H1 (cell line): ENCODE data around the gene ENTPD8. TPM values are rescaled to one million over a fixed set of nuclear protein-coding genes. Genes with fewer than 3 reads are reported as not detected.
A peak's percentile ranks its signal among the peaks of the same experiment; 100 is the strongest.

Source experiments
- CTCF ChIA-PET: fragments of 300-600 bp; sonication (Branson Sonifier 250); formaldehyde crosslinking; loops from one replicate; lab custom pipeline; 2021; ENCODE audit not compliant: partially characterized antibody; lab: Charles Lee
- POLR2A ChIA-PET: fragments of 300-600 bp; sonication (Branson Sonifier 250); formaldehyde crosslinking; loops from one replicate; lab custom pipeline; 2021; ENCODE audit warnings: inconsistent platforms; ENCODE audit not compliant: partially characterized antibody; lab: Charles Lee
- DNase-seq, 2 experiments: peaks; one replicate each; pipeline versions ENCODE4 v3.0.0 to v3.0.0-alpha.2; 2010 to 2022; ENCODE audit warnings: low spot score in 2 of 2, low read depth in 1 of 2, mixed read lengths in 1 of 2
- FAIRE-seq: peaks from 2 replicates; lab custom pipeline; 2011; peaks lifted over from hg19 to GRCh38; lab: Jason Lieb, UNC
- H2AFZ ChIP-seq: 2 replicates; pipeline ENCODE4 v1.8.1; 2012; ENCODE audit warnings: low read length, inconsistent platforms
- H2AK5ac ChIP-seq: 2 replicates; pipeline ENCODE4 v1.6.1; 2013; ENCODE audit warnings: low read depth, low read length
- H2BK120ac ChIP-seq: replicated peaks from 2 replicates; pipeline ENCODE3; 2013; ENCODE audit warnings: low read depth, low read length, inconsistent platforms
- H2BK12ac ChIP-seq: 2 replicates; pipeline ENCODE4 v1.6.1; 2013; ENCODE audit warnings: low read depth, low read length
- H2BK15ac ChIP-seq: 2 replicates; pipeline ENCODE4 v1.6.1; 2013; ENCODE audit warnings: low read length
- H2BK20ac ChIP-seq: 2 replicates; pipeline ENCODE4 v1.6.1; 2013; ENCODE audit warnings: low read length
- H2BK5ac ChIP-seq: 2 replicates; pipeline ENCODE4 v1.6.1; 2013; ENCODE audit warnings: low read depth, low read length
- H3K14ac ChIP-seq: 2 replicates; pipeline ENCODE4 v1.6.1; 2013; ENCODE audit warnings: inconsistent platforms; ENCODE audit not compliant: insufficient read length
- H3K18ac ChIP-seq: 2 replicates; pipeline ENCODE4 v1.6.1; 2013; ENCODE audit warnings: low read length; ENCODE audit errors: extremely low read depth
- H3K23ac ChIP-seq: 2 replicates; pipeline ENCODE4 v1.6.1; 2013; ENCODE audit warnings: inconsistent platforms; ENCODE audit not compliant: insufficient read length
- H3K23me2 ChIP-seq: 2 replicates; pipeline ENCODE4 v1.6.1; 2013; ENCODE audit warnings: low read depth, low read length
- H3K27ac ChIP-seq: 2 replicates; pipeline ENCODE4 v1.6.1; 2011; ENCODE audit warnings: low read depth, low read length, inconsistent platforms
- H3K27me3 ChIP-seq, 4 experiments: replicated peaks in 1 of 4; 1 replicate in 1 of 4; 2 replicates in 3 of 4; pipeline versions ENCODE4 v1.6.1 to v1.8.1; 2011 to 2013; ENCODE audit warnings: low read length in 3 of 4, mild to moderate bottlenecking in 3 of 4, inconsistent platforms in 2 of 4, mixed read lengths in 2 of 4, moderate library complexity in 1 of 4; ENCODE audit not compliant: control insufficient read depth in 3 of 4, insufficient read depth in 3 of 4; ENCODE audit errors: extremely low read depth in 1 of 4
- H3K36me3 ChIP-seq, 4 experiments: 2 replicates each; pipeline versions ENCODE4 v1.6.1 to v1.8.1; 2011 to 2013; ENCODE audit warnings: mild to moderate bottlenecking in 4 of 4, low read length in 3 of 4, moderate library complexity in 2 of 4, control low read depth in 1 of 4, inconsistent platforms in 1 of 4; ENCODE audit not compliant: insufficient read depth in 4 of 4, control insufficient read depth in 2 of 4
- H3K4ac ChIP-seq: replicated peaks from 2 replicates; pipeline ENCODE3; 2013; ENCODE audit warnings: low read length, low read depth, mixed read lengths, inconsistent platforms; ENCODE audit not compliant: insufficient read length
- H3K4me1 ChIP-seq, 4 experiments: replicated peaks in 1 of 4; 1 replicate in 1 of 4; 2 replicates in 3 of 4; pipeline versions ENCODE4 v1.6.1 to v1.8.1; 2011 to 2013; ENCODE audit warnings: low read length in 3 of 4, inconsistent platforms in 2 of 4, mixed read lengths in 1 of 4; ENCODE audit not compliant: insufficient read depth in 4 of 4, control insufficient read depth in 3 of 4
- H3K4me2 ChIP-seq, 2 experiments: 2 replicates each; pipeline versions ENCODE4 v1.6.1 to v1.8.1; 2011 to 2013; ENCODE audit warnings: low read depth in 2 of 2, low read length in 2 of 2, control low read depth in 1 of 2, inconsistent platforms in 1 of 2, mild to moderate bottlenecking in 1 of 2; ENCODE audit not compliant: insufficient read depth in 1 of 2
- H3K4me3 ChIP-seq, 4 experiments: fragments of 200-600, 300-600 bp in 1 of 4; sonication (generic), shearing (Covaris generic), sonication (Bioruptor Twin) in 1 of 4; 2 replicates each; pipeline versions ENCODE4 v1.5.1 to v1.8.1; 2011 to 2016; ENCODE audit warnings: low read length in 4 of 4, low read depth in 3 of 4, control low read depth in 2 of 4, inconsistent platforms in 2 of 4, mild to moderate bottlenecking in 2 of 4, mixed read lengths in 1 of 4, moderate library complexity in 1 of 4; ENCODE audit not compliant: insufficient read depth in 2 of 4; ENCODE audit errors: extremely low read depth in 1 of 4
- H3K56ac ChIP-seq: replicated peaks from 2 replicates; pipeline ENCODE3; 2013; ENCODE audit warnings: low read depth, mild to moderate bottlenecking, mixed read lengths, low read length, inconsistent platforms; ENCODE audit not compliant: insufficient read length
- H3K79me1 ChIP-seq: 2 replicates; pipeline ENCODE4 v1.6.1; 2013; ENCODE audit warnings: low read depth, low read length, control low read depth
- H3K79me2 ChIP-seq, 2 experiments: 2 replicates each; pipeline versions ENCODE4 v1.6.1 to v1.8.1; 2012 to 2013; ENCODE audit warnings: low read length in 2 of 2, mild to moderate bottlenecking in 2 of 2, inconsistent platforms in 1 of 2; ENCODE audit not compliant: insufficient read depth in 2 of 2, control insufficient read depth in 1 of 2
- H3K9ac ChIP-seq, 4 experiments: replicated peaks in 1 of 4; 1 replicate in 1 of 4; 2 replicates in 3 of 4; pipeline versions ENCODE4 v1.6.1 to v1.8.1; 2011 to 2013; ENCODE audit warnings: low read depth in 3 of 4, low read length in 3 of 4, control low read depth in 2 of 4, mild to moderate bottlenecking in 2 of 4, moderate library complexity in 2 of 4, inconsistent platforms in 1 of 4; ENCODE audit errors: extremely low read depth in 1 of 4
- H3K9me3 ChIP-seq, 2 experiments: 2 replicates each; pipeline versions ENCODE4 v1.6.1 to v1.8.1; 2012 to 2013; ENCODE audit warnings: mild to moderate bottlenecking in 2 of 2, moderate library complexity in 2 of 2, control low read depth in 1 of 2, inconsistent platforms in 1 of 2, low read depth in 1 of 2, low read length in 1 of 2, mixed read lengths in 1 of 2; ENCODE audit not compliant: insufficient read depth in 2 of 2
- H4K20me1 ChIP-seq, 2 experiments: replicated peaks in 1 of 2; 2 replicates each; pipeline versions ENCODE3 to v1.8.1; 2011 to 2013; ENCODE audit warnings: inconsistent platforms in 2 of 2, low read length in 2 of 2, mild to moderate bottlenecking in 1 of 2; ENCODE audit not compliant: insufficient read depth in 2 of 2, control insufficient read depth in 1 of 2
- H4K5ac ChIP-seq: 2 replicates; pipeline ENCODE4 v1.6.1; 2013; ENCODE audit warnings: low read length, low read depth, mixed read lengths, inconsistent platforms; ENCODE audit not compliant: insufficient read length
- H4K8ac ChIP-seq: 2 replicates; pipeline ENCODE4 v1.8.0; 2013; ENCODE audit warnings: mild to moderate bottlenecking, moderate library complexity, low read length, inconsistent platforms; ENCODE audit not compliant: insufficient read depth; ENCODE audit errors: extremely low read depth
- H4K91ac ChIP-seq: replicated peaks from 2 replicates; pipeline ENCODE3; 2013; ENCODE audit warnings: low read length, mixed read lengths, inconsistent platforms; ENCODE audit not compliant: insufficient read length
- ATF3 ChIP-seq: IDR thresholded peaks from 2 replicates; pipeline ENCODE4 v1.6.1; 2011; ENCODE audit warnings: low read depth, mild to moderate bottlenecking, low read length; ENCODE audit not compliant: insufficient read depth
- BACH1 ChIP-seq: IDR thresholded peaks from 2 replicates; pipeline ENCODE4 v1.6.1; 2012; ENCODE audit warnings: low read length, improper control_type of control experiment
- CHD2 ChIP-seq: IDR thresholded peaks from 2 replicates; pipeline ENCODE4 v1.6.1; 2012; ENCODE audit warnings: low read length, improper control_type of control experiment
- FOSL1 ChIP-seq: IDR thresholded peaks from 2 replicates; pipeline ENCODE4 v1.6.1; 2011; ENCODE audit warnings: mild to moderate bottlenecking, low read depth, low read length, moderate library complexity; ENCODE audit not compliant: insufficient read depth
- KDM4A ChIP-seq: IDR thresholded peaks from one replicate; pipeline ENCODE4 v1.7.1; 2012; ENCODE audit warnings: low read depth, mild to moderate bottlenecking, moderate library complexity, low read length, inconsistent platforms; ENCODE audit not compliant: severe bottlenecking
- MAFK ChIP-seq: IDR thresholded peaks from 2 replicates; pipeline ENCODE4 v1.6.1; 2012; ENCODE audit warnings: low read depth, mild to moderate bottlenecking, improper control_type of control experiment, low read length
- MAX ChIP-seq: IDR thresholded peaks from 2 replicates; pipeline ENCODE4 v1.6.1; 2012; ENCODE audit warnings: inconsistent platforms
- PHF8 ChIP-seq: fragments of 200-600 bp; sonication (generic); conservative IDR thresholded peaks from 2 replicates; pipeline ENCODE4 v1.7.1; 2012; ENCODE audit warnings: low read depth, mild to moderate bottlenecking, inconsistent platforms, low read length, moderate library complexity
- SP1 ChIP-seq: IDR thresholded peaks from 2 replicates; pipeline ENCODE4 v1.6.1; 2011; ENCODE audit warnings: low read depth, low read length
- SRF ChIP-seq: IDR thresholded peaks from 2 replicates; pipeline ENCODE4 v1.6.1; 2011; ENCODE audit warnings: mild to moderate bottlenecking, low read depth, low read length, moderate library complexity
- TAF7 ChIP-seq: optimal IDR thresholded peaks from 2 replicates; pipeline ENCODE3; 2011; ENCODE audit warnings: low read depth, mild to moderate bottlenecking, inconsistent platforms, low read length, moderate library complexity, borderline replicate concordance
- WGBS, 2 experiments: shearing (Covaris generic) in 1 of 2; methylation state at CpG; one replicate each; pipeline versions ENCODE4 v1.1.6 to v1.1.7; 2013 to 2015; ENCODE audit warnings: low lambda C conversion rate in 2 of 2, mixed read lengths in 2 of 2, inconsistent platforms in 1 of 2, low coverage in 1 of 2, missing lambda C conversion rate in 1 of 2; ENCODE audit not compliant: insufficient replicate concordance in 2 of 2, insufficient coverage in 1 of 2, insufficient read length in 1 of 2; ENCODE audit errors: extremely low coverage in 1 of 2, missing lambda C conversion rate in 1 of 2; 5-methylcytosine and 5-hydroxymethylcytosine counted together
- polyA plus RNA-seq, 7 experiments: library from polyadenylated mRNA; depleted of rRNA in 3 of 7; stranded (reverse) in 5 of 7; unstranded in 2 of 7; fragments of >200 nt in 5 of 7; fragments of 200-250 nt in 2 of 7; gene quantifications; 1 replicate in 5 of 7; 2 replicates in 1 of 7; 4 replicates in 1 of 7; pipeline versions ENCODE4 v1.2.1 to v1.2.3, GENCODE V29; 2011 to 2013; ENCODE audit warnings: missing spikeins in 2 of 7, mixed read lengths in 2 of 7
- total RNA-seq: library from RNA; stranded (reverse); fragmentation: NEBNext Ultra II Directional; extraction: Animal tissue kit (Norgen Biotek cat#: 25700); gene quantifications from 2 replicates; pipeline ENCODE4 v1.2.1, GENCODE V29; 2021

The ENTPD8 gene
- total and polyA plus RNA-seq, 2 of the 8 experiments (the other 6 are each of a cell fraction or from before 2014, with no cell fraction given) = 0.48 to 0.51 TPM

- peak overlapping the region; percentile 50 to 64 for H3K4me2 ChIP-seq
- H3K18ac ChIP-seq = no peak overlapping the region
- H3K9ac ChIP-seq = no peak overlapping the region
- H3K4me1 ChIP-seq = peaks cover 0 to 7% (median 2%) of the 10 kb centered on the region in 4 experiments; a peak in 6 of 7 replicates
- no peak overlapping the region for H3K27ac ChIP-seq
- DNase-seq = peak; percentile 27 to 92
- H2BK120ac ChIP-seq = no peak overlapping the region
- no peak overlapping the region for H2BK20ac ChIP-seq
- peak overlapping the region; percentile 19 to 56 (median 35); a peak in 7 of 8 replicates for H3K4me3 ChIP-seq
- H3K23me2 ChIP-seq = peaks cover 6% of the 10 kb centered on the region; the same call in 1 of the 2 replicates
- no peak overlapping the region for H2BK5ac ChIP-seq
- H3K27me3 ChIP-seq = peaks cover 0 to 3% (median under 1%) of the 10 kb centered on the region in 4 experiments; a peak in 2 of 7 replicates
- CTCF ChIA-PET = interaction anchor here (1.0 to 1.7 kb wide), 3 partner anchors 10 to 110 kb away, joined by 3 to 5 read pairs (median 4); no protein-coding TSS in a partner anchor
- no peaks in the 10 kb centered on the region for H3K9me3 ChIP-seq
- no peaks in the 10 kb centered on the region for H3K36me3 ChIP-seq
- H4K91ac ChIP-seq = no peak overlapping the region
- FAIRE-seq = no peak
- 6% methylated on average over 33 of the region's 63 CpGs; no CpG with 5 or more reads in 1 of the 2 experiments for WGBS, 2 experiments
- no peak overlapping the region for H2BK15ac ChIP-seq
- H4K5ac ChIP-seq = no peak overlapping the region
- POLR2A ChIA-PET = interaction anchor here (1.7 kb wide), 1 partner anchor 90 kb away, joined by 5 read pairs; no protein-coding TSS in a partner anchor
- H3K4ac ChIP-seq = no peak overlapping the region
- no peak overlapping the region for H3K56ac ChIP-seq
- H3K23ac ChIP-seq = no peak overlapping the region
- H2BK12ac ChIP-seq = no peak overlapping the region
- H3K79me2 ChIP-seq = no peaks in the 10 kb centered on the region
- peaks cover 0 to 4% of the 10 kb centered on the region in 2 experiments for H4K20me1 ChIP-seq
- no peak overlapping the region for H2AK5ac ChIP-seq
- H3K14ac ChIP-seq = no peak overlapping the region
- H2AFZ ChIP-seq = no peak overlapping the region
- H3K79me1 ChIP-seq = 0 out of 2 replicates have a peak, but pooled peaks cover 2% of the 10 kb centered on the region
- peak overlapping the region; percentile 68 for H4K8ac ChIP-seq
- no peak; the same call in 1 of the 2 replicates for TF ChIP-seq SP1
- no peak for TF ChIP-seq PHF8
- TF ChIP-seq CHD2 = no peak
- TF ChIP-seq MAX = no peak; the same call in 1 of the 2 replicates
- TF ChIP-seq MAFK = no peak
- peak; percentile 52 for TF ChIP-seq KDM4A
- TF ChIP-seq SRF = no peak
- no peak for TF ChIP-seq ATF3
- TF ChIP-seq BACH1 = peak; percentile 29; the same call in 1 of the 2 replicates
- no peak for TF ChIP-seq TAF7
- no peak for TF ChIP-seq FOSL1
Measured at GRCh38 chr9:137406876-137407589, 34.1 kb downstream of the ENTPD8 start.
